GM18505 (cell line): Measurements from ENCODE around the gene VRK3.
"Not testable (repeated sequence)": the region's sequence is repeated elsewhere in the genome, so short reads cannot be mapped to it uniquely, and the experiment has no call there.

Experiments used
- ATAC-seq: cut with Tn5 transposase; IDR thresholded peaks from one replicate; pipeline ENCODE4 v1.9.1; 2021; ENCODE audit not compliant: unreplicated experiment
- POLR2A ChIP-seq: IDR thresholded peaks from 4 replicates; pipeline ENCODE4 v1.6.1; 2011; ENCODE audit warnings: borderline replicate concordance; ENCODE audit not compliant: insufficient read depth, insufficient read length; ENCODE audit errors: extremely low read depth

VRK3 gene

DNA sequence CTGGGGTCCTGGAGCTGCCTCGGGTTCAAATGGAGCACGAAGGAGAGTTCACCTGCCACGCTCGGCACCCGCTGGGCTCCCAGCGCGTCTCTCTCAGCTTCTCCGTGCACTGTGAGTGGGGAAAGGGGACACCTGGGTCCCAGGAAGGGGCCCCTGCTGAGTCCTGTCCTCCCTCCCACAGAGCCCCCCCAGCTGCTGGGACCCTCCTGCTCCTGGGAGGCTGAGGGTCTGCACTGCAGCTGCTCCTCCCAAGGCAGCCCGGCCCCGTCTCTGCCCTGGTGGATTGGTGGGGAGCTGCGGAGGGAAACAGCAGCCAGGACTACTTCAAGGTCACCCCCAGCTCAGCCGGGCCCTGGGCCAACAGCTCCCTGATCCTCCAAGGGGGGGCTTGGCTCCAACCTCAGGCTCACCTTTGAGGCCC lies 53.2 kb downstream of the VRK3 start:
- ATAC-seq = no peak
- TF ChIP-seq POLR2A = no peak

GRCh38 chr19:49969355-49969754 lies 55.8 kb downstream of the VRK3 start:
- ATAC-seq = not testable (repeated sequence)

- TF ChIP-seq POLR2A = no peak
- ATAC-seq = no peak
These were observed 56.8 kb downstream of the VRK3 start for GRCh38 chr19:49968279-49968922.

GRCh38 chr19:49960980-49961379 lies 64.2 kb downstream of the VRK3 start, which contains the start of gene SIGLEC11:
TSS of gene SIGLEC11 (minus strand) at chr19:49961172. CDS start at chr19:49961081, 91 bp downstream.
- ATAC-seq = not testable (repeated sequence)

DNA sequence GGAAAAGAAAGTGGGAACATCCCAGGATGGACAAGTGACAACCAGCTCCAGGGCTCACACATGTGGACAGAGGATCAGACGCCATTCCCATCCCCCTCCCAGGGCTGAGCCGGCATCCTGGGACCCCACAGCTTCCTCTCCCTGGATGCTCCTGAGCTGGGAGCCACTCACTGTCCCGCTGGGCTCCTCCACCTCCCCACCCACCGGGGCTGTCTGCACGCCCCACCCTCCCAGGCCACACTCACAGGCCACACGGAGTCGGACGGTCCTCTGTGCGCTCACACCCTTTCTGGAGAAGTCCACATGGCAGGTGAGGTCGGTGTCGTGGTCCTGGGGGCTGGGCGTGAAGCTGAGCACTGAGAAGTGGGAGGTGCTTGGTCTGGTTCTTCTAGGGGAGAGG lies 65.3 kb downstream of the VRK3 start:
- ATAC-seq = not testable (repeated sequence)

GRCh38 chr19:49958596-49958995 lies 66.6 kb downstream of the VRK3 start:
- not testable (repeated sequence) for ATAC-seq

DNA sequence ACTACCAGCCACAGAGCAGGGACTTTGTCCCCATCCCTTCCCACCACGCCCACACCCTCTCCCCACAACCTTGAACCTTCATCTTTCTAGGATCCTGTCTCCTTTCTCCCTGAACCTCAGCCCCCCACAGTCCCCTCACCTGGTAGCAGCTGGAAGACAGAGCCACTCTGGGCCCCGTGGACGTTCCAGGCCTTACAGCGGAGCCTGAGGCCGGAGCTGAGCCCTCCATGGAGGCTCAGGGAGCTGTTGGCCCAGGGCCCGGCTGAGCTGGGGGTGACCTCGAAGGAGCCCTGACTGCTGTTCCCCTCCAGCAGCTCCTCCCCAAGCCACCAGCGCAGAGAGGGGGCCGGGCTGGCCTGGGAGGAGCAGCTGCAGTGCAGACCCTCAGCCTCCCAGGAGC lies 67.0 kb downstream of the VRK3 start:
- ATAC-seq = not testable (repeated sequence)

DNA sequence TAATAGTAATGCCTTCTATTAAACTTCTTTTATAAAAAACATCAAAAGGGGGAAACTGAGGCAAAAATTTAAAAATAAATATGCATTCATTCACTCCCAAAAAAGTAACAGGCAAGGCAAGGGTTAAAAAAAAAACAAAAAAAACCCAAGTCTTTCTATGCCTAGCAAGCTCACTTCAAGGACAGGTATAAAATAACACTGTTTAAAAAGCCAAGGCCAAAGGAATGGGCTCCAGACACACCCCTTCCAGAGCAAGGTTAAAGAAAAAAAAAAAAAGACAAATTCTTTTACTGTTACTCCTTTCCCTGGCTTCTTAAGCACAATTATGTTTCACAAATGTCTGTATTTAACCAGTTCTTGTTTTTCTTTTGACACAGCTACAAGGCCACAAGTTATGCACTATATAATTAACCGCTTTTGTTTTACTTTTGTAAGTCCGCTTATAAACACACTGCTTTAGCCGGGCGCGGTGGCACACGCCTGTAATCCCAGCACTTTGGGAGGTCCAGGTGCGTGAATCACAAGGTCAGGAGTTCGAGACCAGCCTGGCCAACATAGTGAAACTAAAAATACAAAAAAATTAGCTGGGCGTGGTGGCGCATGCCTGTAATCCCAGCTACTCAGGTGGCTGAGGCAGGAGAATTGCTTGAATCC lies 67.8 kb downstream of the VRK3 start:
- TF ChIP-seq POLR2A = no peak
- no peak for ATAC-seq

DNA sequence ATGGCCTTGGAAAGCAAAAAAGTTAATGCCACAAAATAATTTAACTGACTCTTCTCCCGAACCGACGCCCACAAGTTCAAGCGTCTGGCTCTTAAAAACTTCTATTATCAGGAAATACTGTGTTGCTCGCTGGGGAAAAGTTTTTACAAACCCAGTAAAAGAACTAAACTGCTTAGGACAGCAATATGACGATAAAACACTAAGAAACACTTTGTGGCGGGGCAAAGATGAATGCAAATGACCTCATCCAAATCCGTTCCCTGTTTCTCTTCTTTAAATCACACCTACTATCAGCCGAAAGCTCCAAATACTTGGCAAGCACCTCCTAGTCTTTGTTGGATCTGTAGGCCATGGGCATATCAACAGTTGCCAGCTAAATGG lies 69.1 kb downstream of the VRK3 start:
- ATAC-seq = no peak
- no peak for TF ChIP-seq POLR2A

DNA sequence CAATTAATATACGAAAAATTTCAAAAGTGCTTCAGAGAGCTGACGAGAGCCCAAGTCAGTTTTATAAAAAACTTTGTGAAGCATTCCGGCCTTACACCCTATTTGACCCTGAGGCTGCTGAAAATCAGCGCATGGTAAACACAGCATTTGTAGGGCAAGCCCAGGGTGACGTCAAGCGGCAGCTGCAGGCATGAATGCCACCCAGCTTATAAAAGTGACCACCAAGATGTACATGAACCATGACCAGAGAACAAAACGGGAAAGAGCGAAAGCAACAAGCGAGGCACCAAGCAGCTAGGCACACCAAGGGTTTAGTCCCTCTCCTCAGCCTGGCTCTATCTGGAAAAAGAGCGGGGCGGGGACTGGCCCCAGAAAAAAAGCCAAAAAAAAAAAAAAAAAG lies 70.2 kb downstream of the VRK3 start:
- ATAC-seq = no peak
- no peak for TF ChIP-seq POLR2A

DNA sequence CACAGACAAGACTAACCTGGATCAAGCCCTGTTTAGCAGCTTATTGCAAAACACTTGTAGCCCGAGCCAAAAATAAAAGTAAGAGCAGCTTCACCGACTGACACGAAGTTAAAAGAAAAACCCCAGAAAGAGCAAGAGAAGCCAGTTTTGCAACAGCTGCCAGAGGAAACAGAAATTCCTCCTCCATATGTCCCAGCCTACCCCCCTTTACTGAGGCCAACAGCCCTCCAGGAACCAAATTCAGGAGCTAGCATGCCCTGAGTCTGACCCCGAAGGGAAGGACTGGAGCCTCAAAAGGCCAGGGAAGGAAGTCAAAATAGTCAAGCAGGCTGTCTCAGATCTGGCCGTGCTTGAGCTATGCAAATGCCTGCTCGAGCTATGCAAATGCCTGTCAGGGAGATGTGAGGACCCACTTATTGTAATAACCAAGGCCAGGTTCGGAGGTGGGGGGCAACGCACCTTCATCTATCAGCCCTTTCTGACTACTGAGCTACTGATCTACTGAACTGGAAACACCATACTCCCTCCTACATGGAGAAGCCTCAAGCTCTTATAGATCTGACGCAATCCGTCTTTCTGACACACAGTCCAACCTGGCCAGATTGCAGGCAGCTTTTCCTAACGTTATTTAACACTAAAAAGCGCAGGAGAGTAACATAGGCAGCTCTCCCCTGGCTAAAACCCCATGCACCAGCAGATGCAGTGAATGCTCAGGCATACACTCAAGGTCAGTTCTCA lies 70.9 kb downstream of the VRK3 start:
- no peak for TF ChIP-seq POLR2A
- no peak for ATAC-seq

DNA sequence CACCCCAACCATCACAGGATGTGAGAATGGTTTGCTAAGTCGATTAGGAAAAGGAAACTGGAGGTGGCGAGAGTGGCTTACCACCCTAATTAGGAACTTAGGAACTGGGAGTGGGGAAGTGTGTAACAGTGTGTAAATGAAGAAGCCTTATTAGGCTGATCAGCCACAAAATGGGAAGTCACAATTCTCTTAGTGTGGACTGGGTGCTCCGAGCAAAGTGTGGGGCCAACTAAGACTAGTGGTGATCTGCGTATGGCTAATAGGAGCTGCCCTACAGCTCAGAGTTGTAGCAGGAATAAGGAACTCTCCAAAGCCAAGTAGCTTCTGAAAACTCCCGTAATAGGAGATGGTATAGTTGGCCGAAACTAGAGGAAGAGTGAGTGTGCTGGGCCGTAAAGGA lies 71.8 kb downstream of the VRK3 start:
- no peak for TF ChIP-seq POLR2A
- no peak for ATAC-seq

DNA sequence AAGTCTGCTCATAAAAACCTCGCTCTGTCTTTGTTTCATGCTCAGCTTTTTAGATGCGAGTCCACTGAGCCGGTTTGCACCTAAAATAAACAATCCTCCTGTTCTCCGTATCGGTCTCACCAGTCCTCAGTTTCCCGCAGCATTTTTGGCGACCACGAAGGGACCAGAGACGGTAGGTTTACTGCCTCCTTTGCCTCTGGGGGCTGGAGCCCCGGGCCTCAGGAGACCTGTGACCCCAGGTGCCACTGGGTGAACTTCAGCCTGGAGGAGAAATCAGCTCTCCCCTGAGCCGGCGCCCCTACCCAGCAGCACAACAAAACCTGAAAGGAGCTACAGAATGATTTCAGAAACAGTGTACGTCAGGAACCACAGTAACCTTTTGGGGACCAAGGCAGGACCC lies 72.3 kb downstream of the VRK3 start:
- no peak for TF ChIP-seq POLR2A
- no peak for ATAC-seq

DNA sequence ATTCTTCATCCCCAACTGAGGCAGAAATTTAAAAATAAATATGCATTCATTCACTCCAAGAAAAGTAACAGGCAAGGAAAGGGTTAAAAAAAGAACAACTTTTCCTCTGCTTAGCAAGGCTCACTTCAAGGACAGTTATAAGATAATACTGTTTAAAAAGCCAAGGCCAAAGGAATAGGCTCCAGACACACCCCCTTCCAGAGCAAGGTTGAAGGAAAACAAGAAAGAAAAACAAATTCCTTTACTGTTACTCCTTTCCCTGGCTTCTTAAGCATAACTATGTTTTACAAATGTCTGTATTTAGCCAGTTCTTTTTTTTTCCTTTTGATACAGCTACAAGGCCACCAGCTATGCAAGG lies 72.7 kb downstream of the VRK3 start:
- ATAC-seq = no peak
- no peak for TF ChIP-seq POLR2A
